ENCODE results near the gene ECM1.

- TF ChIP-seq POLR2AphosphoS5 (IDR thresholded peaks at IDR 0.05; ENCODE audit: low read depth) (no peak), EZH2phosphoT487 (IDR thresholded peaks at IDR 0.05; ENCODE audit: unreplicated experiment) (no peak), CTCF (conservative IDR thresholded peaks at IDR 0.05; ENCODE audit: low read depth in 2 of 2) (no peak), JUNB (IDR thresholded peaks at IDR 0.05; ENCODE audit: unreplicated experiment) (no peak), EZH2 (IDR thresholded peaks at IDR 0.05; ENCODE audit: low read depth, unreplicated experiment) (no peak), NANOG (IDR thresholded peaks at IDR 0.05; ENCODE audit: borderline replicate concordance) (no peak), ZNF114 (CRISPR knock-in tag; IDR thresholded peaks at IDR 0.05) (no peak), REST (IDR thresholded peaks at IDR 0.05; ENCODE audit: unreplicated experiment) (no peak), ETS1 (IDR thresholded peaks at IDR 0.05) (no peak), ZNF331 (CRISPR knock-in tag; IDR thresholded peaks at IDR 0.05; ENCODE audit: low read depth) (no peak)
Observed at GRCh38 chr1:150534002-150534401, 26.1 kb downstream of the ECM1 start.
